HEK293 (cell line): Measurements from ENCODE around the gene EPB41L5.

Source experiments
- HOXD13 ChIP-seq: sonication (generic); formaldehyde crosslinking; IDR thresholded peaks from 2 replicates; pipeline ENCODE4 v1.8.0; 2022; ENCODE audit warnings: missing genetic modification reagents, borderline replicate concordance
- KLF7 ChIP-seq: fragments of 450-650 bp; formaldehyde crosslinking; IDR thresholded peaks from 2 replicates; pipeline ENCODE4 v1.5.1; 2016; ENCODE audit warnings: missing biosample characterization, missing genetic modification characterization, borderline replicate concordance
- ZNF214 ChIP-seq: fragments of 450-650 bp; formaldehyde crosslinking; IDR thresholded peaks from 2 replicates; pipeline ENCODE4 v1.5.1; 2017; ENCODE audit warnings: missing biosample characterization, mild to moderate bottlenecking, missing genetic modification characterization, borderline replicate concordance
- ZNF274 ChIP-seq, 2 experiments: fragments of 200-500 bp in 1 of 2; fragments of 450-650 bp in 1 of 2; sonication (Bioruptor generic) in 1 of 2; formaldehyde crosslinking in 1 of 2; IDR thresholded peaks; 2 replicates each; pipeline versions ENCODE4 v1.5.1 to v1.6.1; 2014 to 2016; ENCODE audit warnings: borderline replicate concordance in 1 of 2, inconsistent platforms in 1 of 2, low read length in 1 of 2, missing biosample characterization in 1 of 2, missing genetic modification characterization in 1 of 2
- ZNF629 ChIP-seq: fragments of 450-650 bp; formaldehyde crosslinking; IDR thresholded peaks from 2 replicates; pipeline ENCODE4 v1.5.1; 2017; ENCODE audit warnings: missing biosample characterization, missing genetic modification characterization
- TF ChIP-seq, protein P1 (sequence below): IDR thresholded peaks from 2 replicates; pipeline ENCODE4 v1.6.1; 2011; ENCODE audit warnings: mild to moderate bottlenecking, low read depth, low read length, borderline replicate concordance
- TF ChIP-seq, protein P2 (sequence below): fragments of 450-650 bp; formaldehyde crosslinking; IDR thresholded peaks from 2 replicates; pipeline ENCODE4 v1.5.1; 2016; ENCODE audit warnings: missing biosample characterization, missing genetic modification characterization
- TF ChIP-seq, protein P3 (sequence below): fragments of 450-650 bp; formaldehyde crosslinking; IDR thresholded peaks from 2 replicates; pipeline ENCODE4 v1.5.1; 2017; ENCODE audit warnings: missing biosample characterization, mild to moderate bottlenecking, missing genetic modification characterization, moderate library complexity
- TF ChIP-seq, protein P4 (sequence below): fragments of 450-650 bp; IDR thresholded peaks from 2 replicates; pipeline ENCODE4 v1.5.1; 2018; ENCODE audit warnings: missing biosample characterization, mild to moderate bottlenecking, missing genetic modification characterization
- TF ChIP-seq, protein P5 (sequence below): fragments of 450-650 bp; formaldehyde crosslinking; IDR thresholded peaks from 2 replicates; pipeline ENCODE4 v1.5.1; 2017; ENCODE audit warnings: missing biosample characterization, missing genetic modification characterization
- TF ChIP-seq, protein P6 (sequence below): sonication (generic); formaldehyde crosslinking; IDR thresholded peaks from 2 replicates; pipeline ENCODE4 v1.8.1; 2022; ENCODE audit warnings: mild to moderate bottlenecking, moderate library complexity, missing genetic modification reagents

DNA sequence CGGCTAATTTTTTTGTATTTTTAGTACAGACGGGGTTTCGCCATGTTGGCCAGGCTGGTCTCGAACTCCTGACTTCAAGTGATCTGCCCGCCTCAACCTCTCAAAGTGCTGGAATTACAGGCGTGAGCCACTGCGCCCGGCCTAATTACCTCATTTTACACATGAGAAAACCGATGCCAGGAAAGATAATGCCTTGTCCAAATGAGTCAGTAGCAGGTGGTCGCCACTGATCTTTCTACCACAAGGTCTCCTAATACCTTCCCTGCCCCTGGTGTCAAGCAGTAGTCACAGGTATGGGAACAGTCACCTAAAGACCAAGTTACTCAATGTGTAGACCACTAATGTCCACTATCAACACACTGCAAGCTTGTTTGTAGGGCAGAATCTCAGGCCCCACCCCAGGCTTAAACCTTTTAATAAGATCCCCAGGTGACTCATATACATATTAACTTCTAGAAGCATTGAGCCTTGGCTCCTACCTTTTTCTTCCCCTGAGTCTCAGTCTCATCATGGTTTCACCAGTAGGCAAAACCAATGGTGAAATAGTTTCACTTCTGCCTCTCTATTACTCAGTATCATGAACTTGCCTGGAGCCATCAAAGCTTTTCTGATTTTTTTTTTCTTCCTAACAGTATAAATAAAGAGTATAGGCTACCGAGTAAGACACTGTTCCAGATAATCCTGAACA is 6.9 kb upstream of the EPB41L5 start:
- TF ChIP-seq ZNF274 (IDR thresholded peaks at IDR 0.05; ENCODE audit: low read length) (no peak), ZNF274 (tag by site-specific recombination; IDR thresholded peaks at IDR 0.05; ENCODE audit: borderline replicate concordance) (no peak), HOXD13 (CRISPR knock-in tag) (no peak), ZNF629 (no peak), KLF7 (tag by site-specific recombination) (no peak), ZNF214 (tag by site-specific recombination) (no peak)
- TF ChIP-seq, protein P1, sequence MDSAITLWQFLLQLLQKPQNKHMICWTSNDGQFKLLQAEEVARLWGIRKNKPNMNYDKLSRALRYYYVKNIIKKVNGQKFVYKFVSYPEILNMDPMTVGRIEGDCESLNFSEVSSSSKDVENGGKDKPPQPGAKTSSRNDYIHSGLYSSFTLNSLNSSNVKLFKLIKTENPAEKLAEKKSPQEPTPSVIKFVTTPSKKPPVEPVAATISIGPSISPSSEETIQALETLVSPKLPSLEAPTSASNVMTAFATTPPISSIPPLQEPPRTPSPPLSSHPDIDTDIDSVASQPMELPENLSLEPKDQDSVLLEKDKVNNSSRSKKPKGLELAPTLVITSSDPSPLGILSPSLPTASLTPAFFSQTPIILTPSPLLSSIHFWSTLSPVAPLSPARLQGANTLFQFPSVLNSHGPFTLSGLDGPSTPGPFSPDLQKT = no peak
- TF ChIP-seq, protein P2, sequence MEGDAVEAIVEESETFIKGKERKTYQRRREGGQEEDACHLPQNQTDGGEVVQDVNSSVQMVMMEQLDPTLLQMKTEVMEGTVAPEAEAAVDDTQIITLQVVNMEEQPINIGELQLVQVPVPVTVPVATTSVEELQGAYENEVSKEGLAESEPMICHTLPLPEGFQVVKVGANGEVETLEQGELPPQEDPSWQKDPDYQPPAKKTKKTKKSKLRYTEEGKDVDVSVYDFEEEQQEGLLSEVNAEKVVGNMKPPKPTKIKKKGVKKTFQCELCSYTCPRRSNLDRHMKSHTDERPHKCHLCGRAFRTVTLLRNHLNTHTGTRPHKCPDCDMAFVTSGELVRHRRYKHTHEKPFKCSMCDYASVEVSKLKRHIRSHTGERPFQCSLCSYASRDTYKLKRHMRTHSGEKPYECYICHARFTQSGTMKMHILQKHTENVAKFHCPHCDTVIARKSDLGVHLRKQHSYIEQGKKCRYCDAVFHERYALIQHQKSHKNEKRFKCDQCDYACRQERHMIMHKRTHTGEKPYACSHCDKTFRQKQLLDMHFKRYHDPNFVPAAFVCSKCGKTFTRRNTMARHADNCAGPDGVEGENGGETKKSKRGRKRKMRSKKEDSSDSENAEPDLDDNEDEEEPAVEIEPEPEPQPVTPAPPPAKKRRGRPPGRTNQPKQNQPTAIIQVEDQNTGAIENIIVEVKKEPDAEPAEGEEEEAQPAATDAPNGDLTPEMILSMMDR = no peak
- TF ChIP-seq, protein P3, sequence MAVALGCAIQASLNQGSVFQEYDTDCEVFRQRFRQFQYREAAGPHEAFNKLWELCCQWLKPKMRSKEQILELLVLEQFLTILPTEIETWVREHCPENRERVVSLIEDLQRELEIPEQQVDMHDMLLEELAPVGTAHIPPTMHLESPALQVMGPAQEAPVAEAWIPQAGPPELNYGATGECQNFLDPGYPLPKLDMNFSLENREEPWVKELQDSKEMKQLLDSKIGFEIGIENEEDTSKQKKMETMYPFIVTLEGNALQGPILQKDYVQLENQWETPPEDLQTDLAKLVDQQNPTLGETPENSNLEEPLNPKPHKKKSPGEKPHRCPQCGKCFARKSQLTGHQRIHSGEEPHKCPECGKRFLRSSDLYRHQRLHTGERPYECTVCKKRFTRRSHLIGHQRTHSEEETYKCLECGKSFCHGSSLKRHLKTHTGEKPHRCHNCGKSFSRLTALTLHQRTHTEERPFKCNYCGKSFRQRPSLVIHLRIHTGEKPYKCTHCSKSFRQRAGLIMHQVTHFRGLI (tag by site-specific recombination) = no peak
- TF ChIP-seq, protein P4, sequence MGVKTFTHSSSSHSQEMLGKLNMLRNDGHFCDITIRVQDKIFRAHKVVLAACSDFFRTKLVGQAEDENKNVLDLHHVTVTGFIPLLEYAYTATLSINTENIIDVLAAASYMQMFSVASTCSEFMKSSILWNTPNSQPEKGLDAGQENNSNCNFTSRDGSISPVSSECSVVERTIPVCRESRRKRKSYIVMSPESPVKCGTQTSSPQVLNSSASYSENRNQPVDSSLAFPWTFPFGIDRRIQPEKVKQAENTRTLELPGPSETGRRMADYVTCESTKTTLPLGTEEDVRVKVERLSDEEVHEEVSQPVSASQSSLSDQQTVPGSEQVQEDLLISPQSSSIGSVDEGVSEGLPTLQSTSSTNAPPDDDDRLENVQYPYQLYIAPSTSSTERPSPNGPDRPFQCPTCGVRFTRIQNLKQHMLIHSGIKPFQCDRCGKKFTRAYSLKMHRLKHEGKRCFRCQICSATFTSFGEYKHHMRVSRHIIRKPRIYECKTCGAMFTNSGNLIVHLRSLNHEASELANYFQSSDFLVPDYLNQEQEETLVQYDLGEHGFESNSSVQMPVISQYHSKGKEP = no peak
- TF ChIP-seq, protein P5, sequence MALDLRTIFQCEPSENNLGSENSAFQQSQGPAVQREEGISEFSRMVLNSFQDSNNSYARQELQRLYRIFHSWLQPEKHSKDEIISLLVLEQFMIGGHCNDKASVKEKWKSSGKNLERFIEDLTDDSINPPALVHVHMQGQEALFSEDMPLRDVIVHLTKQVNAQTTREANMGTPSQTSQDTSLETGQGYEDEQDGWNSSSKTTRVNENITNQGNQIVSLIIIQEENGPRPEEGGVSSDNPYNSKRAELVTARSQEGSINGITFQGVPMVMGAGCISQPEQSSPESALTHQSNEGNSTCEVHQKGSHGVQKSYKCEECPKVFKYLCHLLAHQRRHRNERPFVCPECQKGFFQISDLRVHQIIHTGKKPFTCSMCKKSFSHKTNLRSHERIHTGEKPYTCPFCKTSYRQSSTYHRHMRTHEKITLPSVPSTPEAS (tag by site-specific recombination) = no peak
- TF ChIP-seq, protein P6, sequence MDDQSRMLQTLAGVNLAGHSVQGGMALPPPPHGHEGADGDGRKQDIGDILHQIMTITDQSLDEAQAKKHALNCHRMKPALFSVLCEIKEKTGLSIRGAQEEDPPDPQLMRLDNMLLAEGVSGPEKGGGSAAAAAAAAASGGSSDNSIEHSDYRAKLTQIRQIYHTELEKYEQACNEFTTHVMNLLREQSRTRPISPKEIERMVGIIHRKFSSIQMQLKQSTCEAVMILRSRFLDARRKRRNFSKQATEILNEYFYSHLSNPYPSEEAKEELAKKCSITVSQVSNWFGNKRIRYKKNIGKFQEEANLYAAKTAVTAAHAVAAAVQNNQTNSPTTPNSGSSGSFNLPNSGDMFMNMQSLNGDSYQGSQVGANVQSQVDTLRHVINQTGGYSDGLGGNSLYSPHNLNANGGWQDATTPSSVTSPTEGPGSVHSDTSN (CRISPR knock-in tag) = no peak
